Neutrophil (primary cell): ENCODE data around the gene AZGP1.
A peak's percentile ranks its signal among the peaks of the same experiment; 100 is the strongest.
"Not testable (repeated sequence)": the region's sequence is repeated elsewhere in the genome, so short reads cannot be mapped to it uniquely, and the experiment has no call there.

Experiments used
- H3K27ac ChIP-seq: fragments of 200-600 bp; sonication (generic); 2 replicates; pipeline ENCODE4 v1.5.1; 2016; ENCODE audit warnings: mild to moderate bottlenecking, moderate library complexity
- H3K27me3 ChIP-seq: fragments of 200-600 bp; sonication (generic); 2 replicates; pipeline ENCODE4 v1.6.0; 2016; ENCODE audit warnings: mild to moderate bottlenecking
- H3K36me3 ChIP-seq: fragments of 200-600 bp; sonication (generic); 2 replicates; pipeline ENCODE4 v1.5.1; 2017
- H3K4me1 ChIP-seq, 2 experiments: fragments of 200-600 bp in 1 of 2; sonication (generic) in 1 of 2; 1 replicate in 1 of 2; 2 replicates in 1 of 2; pipeline versions ENCODE4 v1.5.1 to v1.6.1; 2013 to 2016; ENCODE audit warnings: low read depth in 1 of 2, low read length in 1 of 2, mild to moderate bottlenecking in 1 of 2, moderate library complexity in 1 of 2; ENCODE audit not compliant: control insufficient read depth in 1 of 2, insufficient read depth in 1 of 2
- H3K4me3 ChIP-seq, 2 experiments: fragments of 200-600 bp in 1 of 2; sonication (generic) in 1 of 2; 1 replicate in 1 of 2; 2 replicates in 1 of 2; pipeline ENCODE4 v1.5.1; 2013 to 2016; ENCODE audit warnings: low read depth in 1 of 2, low read length in 1 of 2, mild to moderate bottlenecking in 1 of 2, moderate library complexity in 1 of 2
- H3K9me3 ChIP-seq: fragments of 200-600 bp; sonication (generic); 2 replicates; pipeline ENCODE4 v1.5.1; 2016
- CTCF ChIP-seq: fragments of 200-600 bp; sonication (generic); IDR thresholded peaks from 2 replicates; pipeline ENCODE4 v1.5.1; 2016; ENCODE audit warnings: antibody characterized with exemption

The AZGP1 gene

GRCh38 chr7:99984593-99984992 is 8.8 kb upstream of the AZGP1 start:
- no peak for TF ChIP-seq CTCF
- no peak overlapping the region for H3K4me3 ChIP-seq
- no peaks in the 10 kb centered on the region for H3K9me3 ChIP-seq
- H3K36me3 ChIP-seq, result no peaks in the 10 kb centered on the region
- H3K27me3 ChIP-seq, result peaks cover 6% of the 10 kb centered on the region
- H3K27ac ChIP-seq, result no peak overlapping the region
- H3K4me1 ChIP-seq, result peaks cover 0 to 5% of the 10 kb centered on the region in 2 experiments

GRCh38 chr7:99981066-99981465 is 5.2 kb upstream of the AZGP1 start:
- not testable (repeated sequence) for H3K36me3 ChIP-seq, H3K9me3 ChIP-seq, H3K4me3 ChIP-seq, H3K27ac ChIP-seq, H3K4me1 ChIP-seq
- H3K27me3 ChIP-seq, result peaks cover 23% of the 10 kb centered on the region

GRCh38 chr7:99980448-99980872 is 4.6 kb upstream of the AZGP1 start:
- H3K4me3 ChIP-seq, H3K4me1 ChIP-seq, H3K27ac ChIP-seq, H3K36me3 ChIP-seq, H3K9me3 ChIP-seq: not testable (repeated sequence)
- H3K27me3 ChIP-seq, result peaks cover 29% of the 10 kb centered on the region

GRCh38 chr7:99979814-99980225 is 4.0 kb upstream of the AZGP1 start:
- peaks cover 31% of the 10 kb centered on the region for H3K27me3 ChIP-seq
- peak; percentile 73 for TF ChIP-seq CTCF
- not testable (repeated sequence) for H3K27ac ChIP-seq, H3K4me1 ChIP-seq, H3K36me3 ChIP-seq, H3K9me3 ChIP-seq, H3K4me3 ChIP-seq

GRCh38 chr7:99976626-99977025 is 795 bp upstream of the AZGP1 start:
- no peaks in the 10 kb centered on the region for H3K4me1 ChIP-seq
- H3K27me3 ChIP-seq, result peaks cover 39% of the 10 kb centered on the region
- no peaks in the 10 kb centered on the region for H3K36me3 ChIP-seq
- H3K27ac ChIP-seq, result no peak overlapping the region
- TF ChIP-seq CTCF, result no peak
- H3K4me3 ChIP-seq, result no peak overlapping the region
- H3K9me3 ChIP-seq, result no peaks in the 10 kb centered on the region

- H3K27me3 ChIP-seq, result peaks cover 50% of the 10 kb centered on the region
- H3K36me3 ChIP-seq, result no peaks in the 10 kb centered on the region
- no peaks in the 10 kb centered on the region for H3K9me3 ChIP-seq
- no peak overlapping the region for H3K27ac ChIP-seq
- no peaks in the 10 kb centered on the region for H3K4me1 ChIP-seq
- no peak overlapping the region for H3K4me3 ChIP-seq
- no peak for TF ChIP-seq CTCF
These were observed 1.1 kb downstream of the AZGP1 start for GRCh38 chr7:99974681-99975080.

GRCh38 chr7:99973817-99974216 is 2.0 kb downstream of the AZGP1 start:
- not testable (repeated sequence) for H3K36me3 ChIP-seq, H3K4me3 ChIP-seq, H3K27ac ChIP-seq, H3K9me3 ChIP-seq, H3K4me1 ChIP-seq
- peaks cover 56% of the 10 kb centered on the region for H3K27me3 ChIP-seq
